Fibroblast of lung (primary cell): Measurements from ENCODE around the gene MS4A13. TPM values are rescaled to one million over a fixed set of nuclear protein-coding genes. Genes with fewer than 3 reads are reported as not detected.

Experiments
- DNase-seq, 2 donors: peaks; one replicate each; pipeline versions ENCODE4 v3.0.0 to v3.0.0-alpha.2; 2010; ENCODE audit warnings: low read depth in 2 of 2
- H2AFZ ChIP-seq: 2 replicates; pipeline ENCODE4 v1.5.1; 2012; ENCODE audit warnings: low read length, control low read depth, inconsistent platforms
- H3K27ac ChIP-seq: 2 replicates; pipeline ENCODE4 v1.5.1; 2011; ENCODE audit warnings: low read length, control low read depth; ENCODE audit not compliant: insufficient read depth
- H3K27me3 ChIP-seq: 2 replicates; pipeline ENCODE4 v1.5.1; 2011; ENCODE audit warnings: mild to moderate bottlenecking, low read length; ENCODE audit not compliant: control insufficient read depth, insufficient read depth
- H3K36me3 ChIP-seq: 2 replicates; pipeline ENCODE4 v1.5.1; 2011; ENCODE audit warnings: low read length; ENCODE audit not compliant: control insufficient read depth, insufficient read depth
- H3K4me1 ChIP-seq: 2 replicates; pipeline ENCODE4 v1.5.1; 2011; ENCODE audit warnings: low read length; ENCODE audit not compliant: control insufficient read depth, insufficient read depth; ENCODE audit errors: extremely low read depth
- H3K4me2 ChIP-seq: 2 replicates; pipeline ENCODE4 v1.5.1; 2011; ENCODE audit warnings: low read length, control low read depth; ENCODE audit not compliant: insufficient read depth; ENCODE audit errors: extremely low read depth
- H3K4me3 ChIP-seq, 4 experiments: fragments of 200-600 bp in 1 of 4; sonication (generic) in 1 of 4; replicated peaks in 1 of 4; 2 replicates each; pipeline ENCODE4 v1.5.1; 2011 to 2016; ENCODE audit warnings: low read length in 4 of 4, low read depth in 3 of 4, mild to moderate bottlenecking in 3 of 4, control low read depth in 2 of 4, inconsistent platforms in 1 of 4, mixed read lengths in 1 of 4; ENCODE audit not compliant: insufficient read depth in 1 of 4; ENCODE audit errors: control extremely low read depth in 1 of 4
- H3K79me2 ChIP-seq: 2 replicates; pipeline ENCODE4 v1.5.1; 2012; ENCODE audit warnings: mild to moderate bottlenecking, low read length, inconsistent platforms; ENCODE audit not compliant: control insufficient read depth, insufficient read depth
- H3K9ac ChIP-seq: 2 replicates; pipeline ENCODE4 v1.5.1; 2011; ENCODE audit warnings: mild to moderate bottlenecking, low read length, control low read depth; ENCODE audit not compliant: insufficient read depth
- H3K9me3 ChIP-seq: 2 replicates; pipeline ENCODE4 v1.5.1; 2012; ENCODE audit warnings: low read depth, low read length; ENCODE audit not compliant: control insufficient read depth, insufficient read depth
- H4K20me1 ChIP-seq: 2 replicates; pipeline ENCODE4 v1.5.1; 2011; ENCODE audit warnings: low read length; ENCODE audit not compliant: control insufficient read depth, insufficient read depth; ENCODE audit errors: extremely low read depth
- EZH2 ChIP-seq: IDR thresholded peaks from 2 replicates; pipeline ENCODE4 v1.5.1; 2012; ENCODE audit warnings: low read length, control low read depth, mild to moderate bottlenecking; ENCODE audit errors: missing control alignments
- polyA minus RNA-seq: library from RNA; depleted of rRNA, polyadenylated mRNA; stranded (reverse); fragments of >200 nt; gene quantifications from 2 replicates; pipeline ENCODE4 v1.2.3, GENCODE V29; 2011; ENCODE audit warnings: low replicate concordance
- polyA plus RNA-seq, 2 donors: library from polyadenylated mRNA; depleted of rRNA in 1 of 2; stranded (reverse) in 1 of 2; unstranded in 1 of 2; fragments of >200 nt; gene quantifications; 2 replicates each; pipeline ENCODE4 v1.2.1, GENCODE V29; 2011 to 2012; ENCODE audit warnings: missing spikeins in 1 of 2
- total RNA-seq: library from RNA; depleted of rRNA; stranded (reverse); fragments of >200 nt; gene quantifications from 2 replicates; pipeline ENCODE4 v1.2.1, GENCODE V29; 2014
- TF ChIP-seq, protein P1 (sequence below), 2 donors: IDR thresholded peaks in 1 of 2; conservative IDR thresholded peaks in 1 of 2; 1 replicate in 1 of 2; 2 replicates in 1 of 2; pipeline ENCODE4 v1.5.1; 2011 to 2012; ENCODE audit warnings: low read length in 2 of 2, control low read depth in 1 of 2, inconsistent platforms in 1 of 2, low read depth in 1 of 2, mild to moderate bottlenecking in 1 of 2

Gene MS4A13, protein sequence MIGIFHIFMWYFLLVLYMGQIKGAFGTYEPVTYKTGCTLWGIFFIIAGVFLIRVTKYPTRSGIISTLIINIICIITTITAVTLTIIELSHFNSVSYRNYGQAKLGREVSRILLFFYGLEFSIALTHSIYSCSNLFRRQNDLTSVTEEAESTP
- not detected in 2 replicates for total RNA-seq
- not detected in 2 replicates for polyA plus RNA-seq
- not detected in 2 replicates for polyA plus RNA-seq (2012)
- not detected in 2 replicates for polyA minus RNA-seq

DNA sequence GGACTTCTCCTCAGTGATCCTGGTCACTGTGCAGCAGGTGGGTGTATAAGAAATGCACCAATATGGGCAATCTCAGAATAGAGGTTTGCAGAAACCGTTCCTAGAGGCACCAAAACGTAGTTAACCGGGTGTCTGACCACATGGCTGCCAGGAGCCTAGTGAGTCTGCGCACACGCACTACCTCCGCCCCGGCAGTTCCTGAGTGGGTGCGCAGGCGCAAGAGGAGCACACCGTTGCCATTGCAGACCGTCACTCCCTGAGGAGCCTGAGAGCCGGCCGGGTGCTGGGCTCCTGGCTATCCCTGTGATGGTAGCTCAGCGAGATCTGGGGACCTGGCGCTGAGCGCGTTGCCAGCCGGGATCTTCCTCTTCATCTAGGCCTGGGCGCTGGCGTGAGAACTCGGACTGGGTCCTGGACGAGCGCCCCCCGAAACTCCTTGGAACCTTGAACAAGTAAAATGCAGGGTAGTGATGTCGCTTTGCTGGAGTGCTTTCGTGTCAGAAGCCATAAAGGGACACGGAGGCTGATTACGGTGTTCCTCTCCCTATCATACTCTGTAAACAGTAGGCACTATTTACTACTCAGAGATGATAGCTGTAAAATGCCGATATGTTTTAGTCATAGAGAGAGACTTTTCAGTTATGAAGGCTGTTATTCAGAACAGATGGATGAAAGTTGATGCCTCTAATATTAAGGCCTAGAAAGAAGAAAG, at the start of gene MS4A13:
Gene MS4A13 (plus strand): TSS at position 249 of the 712 bp plus-strand sequence. CDS start 2,692 bp downstream, outside the sequence.
- no peaks in the 10 kb centered on the region for H3K79me2 ChIP-seq
- H3K27ac ChIP-seq: no peak within 1 kb of the TSS
- H3K9me3 ChIP-seq: no peaks in the 10 kb centered on the region
- H4K20me1 ChIP-seq: no peaks in the 10 kb centered on the region
- no peaks in the 10 kb centered on the region for H3K27me3 ChIP-seq
- no peak within 1 kb of the TSS for H2AFZ ChIP-seq
- TF ChIP-seq EZH2: no peak
- TF ChIP-seq, protein P1, sequence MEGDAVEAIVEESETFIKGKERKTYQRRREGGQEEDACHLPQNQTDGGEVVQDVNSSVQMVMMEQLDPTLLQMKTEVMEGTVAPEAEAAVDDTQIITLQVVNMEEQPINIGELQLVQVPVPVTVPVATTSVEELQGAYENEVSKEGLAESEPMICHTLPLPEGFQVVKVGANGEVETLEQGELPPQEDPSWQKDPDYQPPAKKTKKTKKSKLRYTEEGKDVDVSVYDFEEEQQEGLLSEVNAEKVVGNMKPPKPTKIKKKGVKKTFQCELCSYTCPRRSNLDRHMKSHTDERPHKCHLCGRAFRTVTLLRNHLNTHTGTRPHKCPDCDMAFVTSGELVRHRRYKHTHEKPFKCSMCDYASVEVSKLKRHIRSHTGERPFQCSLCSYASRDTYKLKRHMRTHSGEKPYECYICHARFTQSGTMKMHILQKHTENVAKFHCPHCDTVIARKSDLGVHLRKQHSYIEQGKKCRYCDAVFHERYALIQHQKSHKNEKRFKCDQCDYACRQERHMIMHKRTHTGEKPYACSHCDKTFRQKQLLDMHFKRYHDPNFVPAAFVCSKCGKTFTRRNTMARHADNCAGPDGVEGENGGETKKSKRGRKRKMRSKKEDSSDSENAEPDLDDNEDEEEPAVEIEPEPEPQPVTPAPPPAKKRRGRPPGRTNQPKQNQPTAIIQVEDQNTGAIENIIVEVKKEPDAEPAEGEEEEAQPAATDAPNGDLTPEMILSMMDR (conservative IDR thresholded peaks at IDR 0.05 in 1 of 2, IDR thresholded peaks at IDR 0.05 in 1 of 2; ENCODE audit: low read depth in 1 of 2, low read length in 2 of 2): no peak
- no peaks in the 10 kb centered on the region for H3K4me1 ChIP-seq
- no peak within 1 kb of the TSS for H3K4me3 ChIP-seq
- H3K36me3 ChIP-seq: no peaks in the 10 kb centered on the region
- DNase-seq: no peak
- H3K4me2 ChIP-seq: no peak within 1 kb of the TSS
- no peak within 1 kb of the TSS for H3K9ac ChIP-seq

DNA sequence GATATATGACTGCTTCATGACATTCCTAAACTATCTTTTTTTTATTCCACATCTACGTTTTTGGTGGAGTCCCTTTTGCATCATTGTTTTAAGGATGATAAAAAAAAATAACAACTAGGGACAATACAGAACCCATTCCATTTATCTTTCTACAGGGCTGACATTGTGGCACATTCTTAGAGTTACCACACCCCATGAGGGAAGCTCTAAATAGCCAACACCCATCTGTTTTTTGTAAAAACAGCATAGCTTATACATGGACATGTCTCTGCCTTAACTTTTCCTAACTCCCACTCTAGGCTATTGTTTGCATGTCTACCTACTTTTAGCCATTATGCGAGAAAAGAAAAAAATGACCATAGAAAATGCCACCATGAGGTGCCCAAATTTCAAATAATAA, 46.4 kb upstream of the MS4A13 start:
- H3K27ac ChIP-seq: no peak overlapping the region
- no peak overlapping the region for H3K9ac ChIP-seq
- DNase-seq: no peak
- no peaks in the 10 kb centered on the region for H3K4me1 ChIP-seq
- H3K36me3 ChIP-seq: no peaks in the 10 kb centered on the region
- H3K9me3 ChIP-seq: no peaks in the 10 kb centered on the region
- H3K27me3 ChIP-seq: no peaks in the 10 kb centered on the region
- no peak overlapping the region for H3K4me3 ChIP-seq
- H3K4me2 ChIP-seq: no peak overlapping the region
- no peaks in the 10 kb centered on the region for H3K79me2 ChIP-seq
- no peaks in the 10 kb centered on the region for H4K20me1 ChIP-seq
- H2AFZ ChIP-seq: no peak overlapping the region
- TF ChIP-seq, protein P1 (conservative IDR thresholded peaks at IDR 0.05 in 1 of 2, IDR thresholded peaks at IDR 0.05 in 1 of 2; ENCODE audit: low read depth in 1 of 2, low read length in 2 of 2): no peak
- no peak for TF ChIP-seq EZH2

DNA sequence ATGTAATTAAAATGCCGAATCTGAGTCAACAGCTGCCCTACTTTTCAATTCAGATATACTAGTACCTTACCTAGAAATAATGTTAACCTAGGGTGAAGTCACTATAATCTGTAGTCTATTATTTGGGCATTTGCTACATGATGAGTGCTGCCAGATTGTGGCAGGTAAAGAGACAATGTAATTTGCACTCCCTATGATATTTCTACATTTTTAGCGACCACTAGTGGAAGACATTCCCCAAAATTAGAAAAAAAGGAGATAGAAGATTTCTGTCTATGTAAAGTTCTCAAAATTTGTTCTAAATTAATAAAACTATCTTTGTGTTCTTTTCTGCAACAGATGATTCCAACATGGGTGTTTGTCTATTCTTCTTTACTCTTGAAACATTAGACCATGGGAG, 45.5 kb upstream of the MS4A13 start:
- no peak overlapping the region for H3K9ac ChIP-seq
- no peaks in the 10 kb centered on the region for H3K9me3 ChIP-seq
- H3K79me2 ChIP-seq: no peaks in the 10 kb centered on the region
- DNase-seq: no peak
- H3K4me2 ChIP-seq: no peak overlapping the region
- H3K4me1 ChIP-seq: no peaks in the 10 kb centered on the region
- H2AFZ ChIP-seq: no peak overlapping the region
- no peaks in the 10 kb centered on the region for H4K20me1 ChIP-seq
- TF ChIP-seq, protein P1 (conservative IDR thresholded peaks at IDR 0.05 in 1 of 2, IDR thresholded peaks at IDR 0.05 in 1 of 2; ENCODE audit: low read depth in 1 of 2, low read length in 2 of 2): no peak
- no peak for TF ChIP-seq EZH2
- no peaks in the 10 kb centered on the region for H3K27me3 ChIP-seq
- H3K36me3 ChIP-seq: no peaks in the 10 kb centered on the region
- no peak overlapping the region for H3K4me3 ChIP-seq
- H3K27ac ChIP-seq: no peak overlapping the region
